Measurements from ENCODE around the gene MXRA8.

MXRA8 gene

GRCh38 chr1:1402072-1402900, 43.9 kb upstream of the MXRA8 start:
- TF ChIP-seq, protein P1, sequence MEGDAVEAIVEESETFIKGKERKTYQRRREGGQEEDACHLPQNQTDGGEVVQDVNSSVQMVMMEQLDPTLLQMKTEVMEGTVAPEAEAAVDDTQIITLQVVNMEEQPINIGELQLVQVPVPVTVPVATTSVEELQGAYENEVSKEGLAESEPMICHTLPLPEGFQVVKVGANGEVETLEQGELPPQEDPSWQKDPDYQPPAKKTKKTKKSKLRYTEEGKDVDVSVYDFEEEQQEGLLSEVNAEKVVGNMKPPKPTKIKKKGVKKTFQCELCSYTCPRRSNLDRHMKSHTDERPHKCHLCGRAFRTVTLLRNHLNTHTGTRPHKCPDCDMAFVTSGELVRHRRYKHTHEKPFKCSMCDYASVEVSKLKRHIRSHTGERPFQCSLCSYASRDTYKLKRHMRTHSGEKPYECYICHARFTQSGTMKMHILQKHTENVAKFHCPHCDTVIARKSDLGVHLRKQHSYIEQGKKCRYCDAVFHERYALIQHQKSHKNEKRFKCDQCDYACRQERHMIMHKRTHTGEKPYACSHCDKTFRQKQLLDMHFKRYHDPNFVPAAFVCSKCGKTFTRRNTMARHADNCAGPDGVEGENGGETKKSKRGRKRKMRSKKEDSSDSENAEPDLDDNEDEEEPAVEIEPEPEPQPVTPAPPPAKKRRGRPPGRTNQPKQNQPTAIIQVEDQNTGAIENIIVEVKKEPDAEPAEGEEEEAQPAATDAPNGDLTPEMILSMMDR (IDR thresholded peaks at IDR 0.05; ENCODE audit: low read depth, low read length), result peak; percentile 78

DNA sequence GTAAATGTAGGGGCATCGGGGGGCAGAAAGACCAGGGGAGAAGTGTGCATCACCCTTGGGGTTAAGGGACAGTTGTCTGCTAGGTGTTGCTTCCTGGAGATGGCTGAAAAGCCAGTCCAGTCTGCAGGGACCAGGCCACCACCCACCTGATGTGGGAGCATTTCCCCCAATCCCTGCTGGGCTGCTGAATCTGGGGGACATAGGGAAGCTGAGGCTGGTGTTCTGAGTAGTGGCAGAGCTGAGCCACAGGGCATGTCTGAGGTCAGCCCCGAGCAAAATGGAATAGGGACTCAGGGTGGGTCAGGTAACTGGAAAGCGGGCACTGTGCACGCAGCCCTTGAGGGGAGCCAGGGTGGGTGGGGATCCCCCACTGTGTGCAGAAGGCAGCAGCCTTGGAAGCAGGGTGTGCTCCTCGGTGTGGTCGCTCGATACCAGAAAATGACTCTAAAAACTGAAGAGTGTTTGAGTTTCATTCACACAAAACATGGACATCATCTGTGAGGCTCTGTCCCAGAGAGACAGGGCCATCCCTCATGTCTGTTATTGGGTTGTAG, 43.2 kb upstream of the MXRA8 start:
- TF ChIP-seq, protein P1 (IDR thresholded peaks at IDR 0.05; ENCODE audit: low read depth, low read length), result no peak
- no peak overlapping the region for H3K4me3 ChIP-seq (replicated peaks in 1 of 2; ENCODE audit: low read depth in 2 of 2, low read length in 2 of 2)
- no peak for DNase-seq (ENCODE audit: low read depth in 2 of 2)

More at GRCh38 chr1:1402072-1402900, 43.9 kb upstream of the MXRA8 start:
- no peak overlapping the region for H3K4me3 ChIP-seq (replicated peaks in 1 of 2; ENCODE audit: low read depth in 2 of 2, low read length in 2 of 2)
- peak; percentile 70 to 86 for DNase-seq (ENCODE audit: low read depth in 2 of 2)

DNA sequence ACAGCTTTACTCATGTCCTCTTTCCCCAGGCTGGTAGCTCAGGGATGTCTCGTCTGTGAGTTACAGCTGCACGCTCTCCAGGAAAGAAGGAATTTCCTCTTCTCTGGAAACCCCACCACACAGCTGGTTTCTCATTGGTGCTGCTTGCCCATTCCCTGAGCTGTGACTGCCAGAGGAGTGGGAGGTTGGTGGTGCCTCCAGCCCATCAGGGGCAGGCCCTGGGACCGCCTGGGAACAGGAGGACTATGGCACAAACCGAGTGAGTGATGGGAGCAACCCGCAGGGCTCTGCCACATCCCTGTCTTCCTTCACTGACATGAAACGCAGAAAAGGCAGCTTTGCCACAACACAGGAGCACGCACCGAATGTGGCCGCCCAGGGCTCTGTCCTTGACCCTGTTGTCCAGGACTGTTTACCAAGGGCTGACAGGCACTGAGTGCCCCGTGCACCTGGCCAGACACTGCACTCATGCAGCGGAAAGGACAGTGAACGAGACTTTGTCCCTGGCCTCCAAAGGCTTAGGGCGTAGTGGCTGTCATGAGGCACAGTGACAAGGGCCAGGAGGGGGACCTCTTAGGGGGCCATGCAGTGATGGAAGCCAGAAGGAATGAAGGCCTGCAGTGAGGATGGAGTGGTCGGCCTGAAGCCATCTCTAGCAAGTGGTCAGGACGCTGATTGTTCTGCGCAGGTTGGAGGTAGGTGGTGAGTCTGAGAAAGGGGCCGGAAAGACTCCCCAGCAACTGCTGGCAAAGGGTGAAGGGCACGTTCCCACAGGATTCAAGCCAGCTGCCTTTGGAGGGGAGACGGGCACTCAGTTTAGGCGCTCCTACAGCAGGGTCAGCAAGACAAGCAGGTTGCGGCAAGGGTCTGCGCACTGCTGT, 42.5 kb upstream of the MXRA8 start:
- no peak for DNase-seq (ENCODE audit: low read depth in 2 of 2)
- H3K4me3 ChIP-seq (replicated peaks in 1 of 2; ENCODE audit: low read depth in 2 of 2, low read length in 2 of 2), result peak overlapping the region; percentile 98 to 99
- TF ChIP-seq, protein P1 (IDR thresholded peaks at IDR 0.05; ENCODE audit: low read depth, low read length), result no peak

DNA sequence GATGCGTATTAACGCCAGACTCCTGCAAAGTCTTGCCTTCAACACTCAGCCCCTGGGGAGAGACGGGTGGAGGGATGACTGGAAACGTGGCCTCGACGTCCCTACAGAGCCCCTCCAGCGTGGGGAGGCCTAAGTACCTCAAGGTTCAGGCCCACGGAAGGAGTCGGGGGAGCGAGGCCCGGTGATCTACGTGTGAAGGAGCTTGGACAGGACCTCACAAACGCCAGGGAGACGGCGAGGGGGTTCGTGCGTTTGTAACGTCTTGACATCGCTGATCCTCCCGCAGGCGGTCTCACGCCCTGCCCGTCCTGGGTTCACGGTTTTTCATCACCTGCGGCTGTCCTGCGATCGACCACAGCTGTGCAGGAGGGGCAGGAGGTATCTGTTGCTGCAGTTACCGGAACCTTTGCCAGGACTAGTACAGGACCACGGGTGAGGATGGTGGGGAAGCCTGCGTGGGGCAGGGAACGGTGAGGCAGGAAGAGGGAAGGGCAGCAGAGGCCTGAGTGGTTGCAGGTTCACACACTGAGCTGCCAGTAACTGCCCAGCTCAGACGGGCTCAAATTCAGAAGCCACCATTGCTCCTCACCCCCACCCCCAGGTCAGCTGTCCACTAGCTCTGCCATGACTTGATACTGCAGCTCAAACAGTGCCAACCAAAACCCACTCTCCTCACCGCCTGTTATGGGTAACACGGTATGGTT, 41.7 kb upstream of the MXRA8 start:
- DNase-seq (ENCODE audit: low read depth in 2 of 2), result peak; percentile 32 to 35
- TF ChIP-seq, protein P1 (IDR thresholded peaks at IDR 0.05; ENCODE audit: low read depth, low read length), result no peak
- H3K4me3 ChIP-seq (replicated peaks in 1 of 2; ENCODE audit: low read depth in 2 of 2, low read length in 2 of 2), result peak overlapping the region; percentile 98 to 99

- TF ChIP-seq, protein P1 (IDR thresholded peaks at IDR 0.05; ENCODE audit: low read depth, low read length), result peak; percentile 64
- DNase-seq (ENCODE audit: low read depth in 2 of 2), result peak; percentile 99
- peak within 1 kb of the TSS; percentile 98 to 99 for H3K4me3 ChIP-seq (replicated peaks in 1 of 2; ENCODE audit: low read depth in 2 of 2, low read length in 2 of 2)
Observed at GRCh38 chr1:1399187-1399871, 41.0 kb upstream of the MXRA8 start, which contains the start of gene CCNL2. Gene CCNL2 (minus strand): TSS chr1:1399335. CDS start chr1:1399306, 29 bp downstream.

Measured in cardiac fibroblast (primary cell).